ENCODE results near the gene CDCA5. TPM values are rescaled to one million over a fixed set of nuclear protein-coding genes. Genes with fewer than 3 reads are reported as not detected.

The CDCA5 gene
- total and polyA plus RNA-seq, 4 donors = 1.8 to 2.7 (median 2.2) TPM

GRCh38 chr11:65077451-65077850 lies 6.4 kb downstream of the CDCA5 start:
- DNase-seq = no peak
- H3K36me3 ChIP-seq (ENCODE audit: control insufficient read depth in 4 of 4, insufficient read depth in 4 of 4, low read length in 4 of 4) = peaks cover 0 to 13% (median 1%) of the 10 kb centered on the region in 4 donors
- no peaks in the 10 kb centered on the region for H3K27me3 ChIP-seq (ENCODE audit: control insufficient read depth in 3 of 3, insufficient read depth in 3 of 3, low read length in 2 of 3)
- no peaks in the 10 kb centered on the region for H3K9me3 ChIP-seq (ENCODE audit: control insufficient read depth in 4 of 4, insufficient read depth in 3 of 4, low read length in 3 of 4)
- 84 to 87% methylated on average over 4 of the region's 4 CpGs for WGBS, 2 donors
- no peak overlapping the region for H3K9ac ChIP-seq (ENCODE audit: insufficient read depth in 1 of 2, low read length in 2 of 2)
- no peak overlapping the region for H3K27ac ChIP-seq (ENCODE audit: low read depth in 1 of 2, low read length in 1 of 2)
- no peak overlapping the region for H3K4me3 ChIP-seq
- no peak for ATAC-seq (ENCODE audit: insufficient read depth, low FRiP score)
- no peaks in the 10 kb centered on the region for H3K4me1 ChIP-seq (ENCODE audit: control insufficient read depth in 5 of 5, insufficient read depth in 5 of 5, low read length in 5 of 5)
- TF ChIP-seq, protein P1, sequence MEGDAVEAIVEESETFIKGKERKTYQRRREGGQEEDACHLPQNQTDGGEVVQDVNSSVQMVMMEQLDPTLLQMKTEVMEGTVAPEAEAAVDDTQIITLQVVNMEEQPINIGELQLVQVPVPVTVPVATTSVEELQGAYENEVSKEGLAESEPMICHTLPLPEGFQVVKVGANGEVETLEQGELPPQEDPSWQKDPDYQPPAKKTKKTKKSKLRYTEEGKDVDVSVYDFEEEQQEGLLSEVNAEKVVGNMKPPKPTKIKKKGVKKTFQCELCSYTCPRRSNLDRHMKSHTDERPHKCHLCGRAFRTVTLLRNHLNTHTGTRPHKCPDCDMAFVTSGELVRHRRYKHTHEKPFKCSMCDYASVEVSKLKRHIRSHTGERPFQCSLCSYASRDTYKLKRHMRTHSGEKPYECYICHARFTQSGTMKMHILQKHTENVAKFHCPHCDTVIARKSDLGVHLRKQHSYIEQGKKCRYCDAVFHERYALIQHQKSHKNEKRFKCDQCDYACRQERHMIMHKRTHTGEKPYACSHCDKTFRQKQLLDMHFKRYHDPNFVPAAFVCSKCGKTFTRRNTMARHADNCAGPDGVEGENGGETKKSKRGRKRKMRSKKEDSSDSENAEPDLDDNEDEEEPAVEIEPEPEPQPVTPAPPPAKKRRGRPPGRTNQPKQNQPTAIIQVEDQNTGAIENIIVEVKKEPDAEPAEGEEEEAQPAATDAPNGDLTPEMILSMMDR (IDR thresholded peaks at IDR 0.05; ENCODE audit: control extremely low read depth, extremely low read depth) = no peak

DNA sequence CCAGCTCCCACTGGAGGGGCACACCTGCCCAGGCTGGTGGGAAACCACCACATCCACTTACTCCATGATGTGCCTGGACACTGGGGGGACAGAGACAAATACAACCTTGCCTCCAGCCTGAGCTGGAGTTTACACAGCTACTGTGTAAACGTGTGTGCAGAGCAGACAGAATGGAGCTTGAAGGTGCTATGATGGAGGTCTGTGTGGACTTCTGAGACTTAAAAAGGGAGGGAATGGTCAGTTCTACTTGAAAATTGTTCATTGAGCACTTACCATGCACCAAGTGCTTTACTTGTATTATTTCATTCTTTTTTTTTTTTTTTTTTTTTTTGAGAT lies 11.2 kb downstream of the CDCA5 start:
- no peak for DNase-seq
- Histone ChIP-seq H3K9ac (ENCODE audit: insufficient read depth in 1 of 2, low read length in 2 of 2) (no peak overlapping the region), H3K36me3 (ENCODE audit: control insufficient read depth in 4 of 4, insufficient read depth in 4 of 4, low read length in 4 of 4) (peaks cover 0 to 2% (median 0%) of the 10 kb centered on the region in 4 donors), H3K4me3 (no peak overlapping the region), H3K4me1 (ENCODE audit: control insufficient read depth in 5 of 5, insufficient read depth in 5 of 5, low read length in 5 of 5) (no peaks in the 10 kb centered on the region), H3K27ac (ENCODE audit: low read depth in 1 of 2, low read length in 1 of 2) (no peak overlapping the region), H3K27me3 (ENCODE audit: control insufficient read depth in 3 of 3, insufficient read depth in 3 of 3, low read length in 2 of 3) (no peaks in the 10 kb centered on the region), H3K9me3 (ENCODE audit: control insufficient read depth in 4 of 4, insufficient read depth in 3 of 4, low read length in 3 of 4) (no peaks in the 10 kb centered on the region)
- TF ChIP-seq, protein P1 (IDR thresholded peaks at IDR 0.05; ENCODE audit: control extremely low read depth, extremely low read depth) = no peak
- 61 to 92% methylated on average over 1 of the region's 1 CpG for WGBS, 2 donors
- no peak for ATAC-seq (ENCODE audit: insufficient read depth, low FRiP score)

DNA sequence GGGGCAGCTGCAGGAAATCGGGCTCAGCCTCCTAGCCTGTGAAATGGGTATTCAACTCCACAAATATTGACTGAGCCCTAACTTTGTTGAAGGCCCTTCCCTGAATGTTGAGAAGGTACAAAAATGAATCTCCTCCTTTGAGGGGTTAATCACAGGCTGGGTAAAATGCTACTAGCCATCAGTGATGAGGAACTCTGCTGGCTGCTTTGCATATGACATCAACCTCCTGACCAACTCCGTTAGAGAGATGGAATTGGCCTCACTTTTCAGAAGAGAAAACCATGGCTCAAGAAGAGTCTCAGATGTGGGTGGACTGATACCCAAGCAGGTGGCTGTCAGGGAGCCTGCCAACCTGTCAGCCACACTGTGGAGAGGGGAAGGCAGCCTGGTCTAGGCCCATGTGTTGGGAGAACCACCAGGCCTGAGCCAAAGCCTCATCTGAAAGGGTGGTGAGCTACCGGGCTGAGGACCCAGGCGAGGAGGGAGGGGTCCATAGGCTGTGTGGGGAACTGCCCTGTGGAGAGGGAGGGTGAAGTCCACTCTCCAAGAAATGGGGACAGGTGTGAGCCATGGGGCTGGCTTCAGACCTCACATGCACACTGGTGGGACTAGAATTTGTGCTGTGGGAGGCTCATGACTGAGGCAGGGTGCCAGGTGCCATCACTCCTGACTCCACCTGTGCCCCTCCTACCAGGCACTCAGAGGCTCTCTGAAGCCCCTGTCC lies 11.8 kb downstream of the CDCA5 start:
- no peak for ATAC-seq (ENCODE audit: insufficient read depth, low FRiP score)
- Histone ChIP-seq H3K4me3 (no peak overlapping the region), H3K9me3 (ENCODE audit: control insufficient read depth in 4 of 4, insufficient read depth in 3 of 4, low read length in 3 of 4) (no peaks in the 10 kb centered on the region), H3K27ac (ENCODE audit: low read depth in 1 of 2, low read length in 1 of 2) (no peak overlapping the region), H3K9ac (ENCODE audit: insufficient read depth in 1 of 2, low read length in 2 of 2) (no peak overlapping the region), H3K27me3 (ENCODE audit: control insufficient read depth in 3 of 3, insufficient read depth in 3 of 3, low read length in 2 of 3) (no peaks in the 10 kb centered on the region), H3K36me3 (ENCODE audit: control insufficient read depth in 4 of 4, insufficient read depth in 4 of 4, low read length in 4 of 4) (no peaks in the 10 kb centered on the region), H3K4me1 (ENCODE audit: control insufficient read depth in 5 of 5, insufficient read depth in 5 of 5, low read length in 5 of 5) (no peaks in the 10 kb centered on the region)
- 69 to 70% methylated on average over 4 of the region's 4 CpGs for WGBS, 2 donors
- no peak for DNase-seq
- TF ChIP-seq, protein P1 (IDR thresholded peaks at IDR 0.05; ENCODE audit: control extremely low read depth, extremely low read depth) = no peak

GRCh38 chr11:65069217-65069616 lies 14.6 kb downstream of the CDCA5 start:
- Histone ChIP-seq H3K9ac (ENCODE audit: insufficient read depth in 1 of 2, low read length in 2 of 2) (no peak overlapping the region), H3K27me3 (ENCODE audit: control insufficient read depth in 3 of 3, insufficient read depth in 3 of 3, low read length in 2 of 3) (no peaks in the 10 kb centered on the region), H3K4me3 (no peak overlapping the region), H3K4me1 (ENCODE audit: control insufficient read depth in 5 of 5, insufficient read depth in 5 of 5, low read length in 5 of 5) (no peaks in the 10 kb centered on the region), H3K27ac (ENCODE audit: low read depth in 1 of 2, low read length in 1 of 2) (no peak overlapping the region), H3K36me3 (ENCODE audit: control insufficient read depth in 4 of 4, insufficient read depth in 4 of 4, low read length in 4 of 4) (no peaks in the 10 kb centered on the region), H3K9me3 (ENCODE audit: control insufficient read depth in 4 of 4, insufficient read depth in 3 of 4, low read length in 3 of 4) (no peaks in the 10 kb centered on the region)
- 29 to 49% methylated on average over 9 of the region's 9 CpGs for WGBS, 2 donors
- no peak for ATAC-seq (ENCODE audit: insufficient read depth, low FRiP score)
- no peak for DNase-seq
- TF ChIP-seq, protein P1 (IDR thresholded peaks at IDR 0.05; ENCODE audit: control extremely low read depth, extremely low read depth) = no peak
